ENCODE measurements around the gene LRFN4. TPM values are rescaled to one million over a fixed set of nuclear protein-coding genes. Genes with fewer than 3 reads are reported as not detected.

Gene LRFN4
- total and polyA plus RNA-seq, 2 of the 13 experiments (the other 11 are each of a cell fraction or from before 2014, with no cell fraction given) = 1.3 to 6.8 TPM

DNA sequence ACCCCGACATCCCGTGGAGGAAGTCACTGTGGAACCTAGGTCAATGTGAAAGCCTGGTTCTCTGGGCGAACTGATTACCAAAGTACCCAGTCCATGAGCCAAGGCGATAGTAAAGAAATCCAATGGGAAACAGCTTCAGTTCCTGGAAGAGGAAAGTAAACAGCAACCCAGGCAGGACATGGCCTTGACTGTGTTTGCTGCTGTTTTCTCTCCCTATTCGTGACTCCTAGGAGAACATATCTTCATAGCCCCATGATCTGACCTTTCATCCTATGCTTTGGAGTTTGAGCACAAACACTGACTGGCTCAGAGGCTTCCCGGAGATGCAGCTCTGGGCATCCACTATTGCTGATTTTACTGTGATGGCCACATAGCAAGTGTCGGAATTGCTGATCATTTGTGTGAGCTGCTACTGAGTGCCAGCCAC is 45.1 kb downstream of the LRFN4 start (continued):
- TF ChIP-seq SRF (IDR thresholded peaks at IDR 0.05; ENCODE audit: low read depth, low read length) (no peak), ZNF230 (CRISPR knock-in tag; IDR thresholded peaks at IDR 0.05) (0 out of 2 replicates have a peak, but pooled peaks have one; percentile 11), ZSCAN22 (CRISPR knock-in tag; IDR thresholded peaks at IDR 0.05) (no peak), XRCC5 (optimal IDR thresholded peaks at IDR 0.05; ENCODE audit: low read length) (no peak), POLR2G (IDR thresholded peaks at IDR 0.05; ENCODE audit: low read depth, low read length) (peak; percentile 48), ARNTL (CRISPR knock-in tag; IDR thresholded peaks at IDR 0.05) (no peak; the same call in 1 of the 2 replicates), ZNF260 (CRISPR knock-in tag; IDR thresholded peaks at IDR 0.05; ENCODE audit: borderline replicate concordance, low read depth) (no peak), MXI1 (IDR thresholded peaks at IDR 0.05; ENCODE audit: borderline replicate concordance, low read depth, low read length) (peak; percentile 83; the same call in 1 of the 3 replicates), KDM1A (CRISPR knock-in tag; IDR thresholded peaks at IDR 0.05) (0 out of 2 replicates have a peak, but pooled peaks have one; percentile 46), TSC22D2 (CRISPR knock-in tag; IDR thresholded peaks at IDR 0.05; ENCODE audit: borderline replicate concordance) (no peak), ZNF326 (CRISPR knock-in tag; IDR thresholded peaks at IDR 0.05; ENCODE audit: borderline replicate concordance) (no peak)
- TF ChIP-seq, protein P1, sequence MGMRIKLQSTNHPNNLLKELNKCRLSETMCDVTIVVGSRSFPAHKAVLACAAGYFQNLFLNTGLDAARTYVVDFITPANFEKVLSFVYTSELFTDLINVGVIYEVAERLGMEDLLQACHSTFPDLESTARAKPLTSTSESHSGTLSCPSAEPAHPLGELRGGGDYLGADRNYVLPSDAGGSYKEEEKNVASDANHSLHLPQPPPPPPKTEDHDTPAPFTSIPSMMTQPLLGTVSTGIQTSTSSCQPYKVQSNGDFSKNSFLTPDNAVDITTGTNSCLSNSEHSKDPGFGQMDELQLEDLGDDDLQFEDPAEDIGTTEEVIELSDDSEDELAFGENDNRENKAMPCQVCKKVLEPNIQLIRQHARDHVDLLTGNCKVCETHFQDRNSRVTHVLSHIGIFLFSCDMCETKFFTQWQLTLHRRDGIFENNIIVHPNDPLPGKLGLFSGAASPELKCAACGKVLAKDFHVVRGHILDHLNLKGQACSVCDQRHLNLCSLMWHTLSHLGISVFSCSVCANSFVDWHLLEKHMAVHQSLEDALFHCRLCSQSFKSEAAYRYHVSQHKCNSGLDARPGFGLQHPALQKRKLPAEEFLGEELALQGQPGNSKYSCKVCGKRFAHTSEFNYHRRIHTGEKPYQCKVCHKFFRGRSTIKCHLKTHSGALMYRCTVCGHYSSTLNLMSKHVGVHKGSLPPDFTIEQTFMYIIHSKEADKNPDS (CRISPR knock-in tag; IDR thresholded peaks at IDR 0.05) = peak; percentile 67; the same call in 1 of the 2 replicates
- TF ChIP-seq, protein P2, sequence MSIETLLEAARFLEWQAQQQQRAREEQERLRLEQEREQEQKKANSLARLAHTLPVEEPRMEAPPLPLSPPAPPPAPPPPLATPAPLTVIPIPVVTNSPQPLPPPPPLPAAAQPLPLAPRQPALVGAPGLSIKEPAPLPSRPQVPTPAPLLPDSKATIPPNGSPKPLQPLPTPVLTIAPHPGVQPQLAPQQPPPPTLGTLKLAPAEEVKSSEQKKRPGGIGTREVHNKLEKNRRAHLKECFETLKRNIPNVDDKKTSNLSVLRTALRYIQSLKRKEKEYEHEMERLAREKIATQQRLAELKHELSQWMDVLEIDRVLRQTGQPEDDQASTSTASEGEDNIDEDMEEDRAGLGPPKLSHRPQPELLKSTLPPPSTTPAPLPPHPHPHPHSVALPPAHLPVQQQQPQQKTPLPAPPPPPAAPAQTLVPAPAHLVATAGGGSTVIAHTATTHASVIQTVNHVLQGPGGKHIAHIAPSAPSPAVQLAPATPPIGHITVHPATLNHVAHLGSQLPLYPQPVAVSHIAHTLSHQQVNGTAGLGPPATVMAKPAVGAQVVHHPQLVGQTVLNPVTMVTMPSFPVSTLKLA (IDR thresholded peaks at IDR 0.05) = peak; percentile 46
- TF ChIP-seq, protein P3, sequence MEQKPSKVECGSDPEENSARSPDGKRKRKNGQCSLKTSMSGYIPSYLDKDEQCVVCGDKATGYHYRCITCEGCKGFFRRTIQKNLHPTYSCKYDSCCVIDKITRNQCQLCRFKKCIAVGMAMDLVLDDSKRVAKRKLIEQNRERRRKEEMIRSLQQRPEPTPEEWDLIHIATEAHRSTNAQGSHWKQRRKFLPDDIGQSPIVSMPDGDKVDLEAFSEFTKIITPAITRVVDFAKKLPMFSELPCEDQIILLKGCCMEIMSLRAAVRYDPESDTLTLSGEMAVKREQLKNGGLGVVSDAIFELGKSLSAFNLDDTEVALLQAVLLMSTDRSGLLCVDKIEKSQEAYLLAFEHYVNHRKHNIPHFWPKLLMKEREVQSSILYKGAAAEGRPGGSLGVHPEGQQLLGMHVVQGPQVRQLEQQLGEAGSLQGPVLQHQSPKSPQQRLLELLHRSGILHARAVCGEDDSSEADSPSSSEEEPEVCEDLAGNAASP (CRISPR knock-in tag; IDR thresholded peaks at IDR 0.05; ENCODE audit: borderline replicate concordance) = peak; percentile 86
